BLaER1 treated with 17β-estradiol and CSF1 and Interleukin-3, amounts not matched to agents 10 nM and 100 nM (cell line): Measurements from ENCODE around the gene NLRP5.

Experiments
- H3K27ac ChIP-seq, 11 experiments: shearing (Covaris generic); formaldehyde crosslinking; 2 replicates each; pipeline ENCODE4 v1.8.1; 2022
- H3K27me3 ChIP-seq, 11 experiments: shearing (Covaris generic); formaldehyde crosslinking; 2 replicates each; pipeline ENCODE4 v1.8.1; 2022
- H3K36me3 ChIP-seq, 11 experiments: shearing (Covaris generic); formaldehyde crosslinking; 2 replicates each; pipeline ENCODE4 v1.8.1; 2022
- H3K4me1 ChIP-seq, 10 experiments: shearing (Covaris generic); formaldehyde crosslinking; 2 replicates each; pipeline ENCODE4 v1.8.1; 2022
- H3K4me2 ChIP-seq, 11 experiments: shearing (Covaris generic); formaldehyde crosslinking; 2 replicates each; pipeline ENCODE4 v1.8.1; 2022
- H3K4me3 ChIP-seq, 10 experiments: shearing (Covaris generic); formaldehyde crosslinking; 2 replicates each; pipeline ENCODE4 v1.8.1; 2022
- H3K9ac ChIP-seq, 11 experiments: shearing (Covaris generic); formaldehyde crosslinking; 2 replicates each; pipeline ENCODE4 v1.8.1; 2022
- H3K9me3 ChIP-seq, 11 experiments: shearing (Covaris generic); formaldehyde crosslinking; replicated peaks in 1 of 11; 2 replicates each; pipeline ENCODE4 v1.8.1; 2022
- H4K20me1 ChIP-seq, 11 experiments: shearing (Covaris generic); formaldehyde crosslinking; 2 replicates each; pipeline ENCODE4 v1.8.1; 2022
- Cebpa-rat ChIP-seq, 11 experiments: shearing (Covaris generic); IDR thresholded peaks; 2 replicates each; pipeline ENCODE4 v1.8.1; 2022

The NLRP5 gene

DNA sequence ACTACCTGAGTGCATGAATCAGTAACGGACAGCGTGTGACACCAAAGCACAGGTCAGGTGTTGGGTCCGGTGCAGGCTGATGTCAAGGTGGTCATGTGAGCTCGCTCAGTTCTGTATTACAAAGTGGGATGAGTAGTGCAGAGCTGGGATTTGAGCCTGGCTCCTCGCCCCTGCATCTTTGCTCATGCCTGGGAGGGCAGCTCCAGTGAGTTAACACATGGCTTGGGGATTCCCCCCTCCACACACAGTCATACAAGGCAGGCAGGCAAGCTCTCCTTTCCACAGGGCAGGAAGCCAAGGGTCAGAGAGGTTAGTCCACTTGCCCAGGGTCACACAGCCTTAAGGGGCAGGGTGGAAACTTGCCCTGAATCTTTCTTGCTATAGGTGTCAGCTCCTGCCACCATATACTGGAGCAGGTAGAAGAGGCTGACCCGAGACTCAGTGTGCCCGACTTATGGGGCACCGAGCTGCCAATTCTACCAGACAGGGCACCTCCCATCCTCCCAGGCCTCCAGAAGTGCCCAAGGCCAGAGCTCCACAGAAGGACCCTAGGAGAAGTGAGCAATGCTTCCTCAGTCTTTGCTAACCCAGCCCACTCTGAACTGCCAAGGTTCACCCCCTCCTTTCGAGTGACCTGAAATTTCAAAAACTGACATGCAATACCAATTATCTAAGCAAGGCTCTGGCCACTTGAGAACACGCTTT is 99.1 kb downstream of the NLRP5 start:
- TF ChIP-seq Cebpa-rat (IDR thresholded peaks at IDR 0.05) = no peak
- Histone ChIP-seq H3K4me2 (no peak overlapping the region), H3K9ac (no peak overlapping the region), H3K36me3 (peaks cover 42 to 56% (median 50%) of the 10 kb centered on the region in 11 experiments), H4K20me1 (peaks cover 48 to 90% (median 71%) of the 10 kb centered on the region in 11 experiments), H3K27me3 (no peaks in the 10 kb centered on the region), H3K27ac (no peak overlapping the region), H3K4me1 (peaks cover 15 to 23% (median 18%) of the 10 kb centered on the region in 10 experiments), H3K4me3 (no peak overlapping the region), H3K9me3 (no peaks in the 10 kb centered on the region)

DNA sequence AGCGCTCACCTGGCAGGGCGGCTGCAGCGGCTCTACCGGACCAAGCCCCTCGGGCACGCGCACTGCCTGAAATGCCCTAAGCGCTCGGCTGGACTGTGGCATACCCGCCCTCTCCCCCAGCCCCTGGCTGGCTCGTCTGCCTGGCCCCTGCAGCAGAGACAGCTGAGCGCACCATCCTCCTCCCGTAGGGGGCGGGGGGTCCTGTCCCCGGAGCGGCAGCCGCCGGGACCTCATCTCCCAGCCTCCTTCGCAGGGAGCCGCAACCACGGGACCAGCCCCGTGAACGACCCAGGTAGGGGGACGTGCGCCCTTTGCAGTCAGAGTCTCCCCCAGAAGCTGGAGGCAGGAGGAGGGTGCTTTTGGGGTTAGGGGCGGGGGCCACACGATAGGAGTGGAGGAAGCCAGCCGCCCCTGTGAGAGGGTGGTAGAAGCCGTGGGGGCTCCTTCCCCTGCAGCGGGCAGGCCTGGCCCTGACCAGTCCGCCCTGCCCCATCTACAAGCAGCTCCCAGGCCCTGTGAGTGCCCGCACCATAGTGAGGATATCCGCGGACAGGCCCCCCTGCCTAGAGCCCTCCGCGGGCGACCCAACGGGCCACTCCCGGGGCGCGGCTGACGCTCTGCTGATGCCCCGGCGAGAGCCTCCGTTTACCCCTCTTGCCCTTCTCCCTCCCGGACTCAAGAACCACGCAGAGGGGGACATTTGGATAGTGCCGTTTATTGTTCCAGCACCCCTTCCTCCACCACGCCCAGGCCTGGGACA is 100.3 kb downstream of the NLRP5 start:
- no peak for TF ChIP-seq Cebpa-rat (IDR thresholded peaks at IDR 0.05)
- Histone ChIP-seq H4K20me1 (peaks cover 60 to 94% (median 81%) of the 10 kb centered on the region in 11 experiments), H3K36me3 (peaks cover 49 to 67% (median 61%) of the 10 kb centered on the region in 11 experiments), H3K27me3 (no peaks in the 10 kb centered on the region), H3K4me3 (no peak overlapping the region), H3K9ac (no peak overlapping the region), H3K4me2 (no peak overlapping the region), H3K9me3 (no peaks in the 10 kb centered on the region), H3K27ac (no peak overlapping the region), H3K4me1 (peaks cover 4 to 19% (median 10%) of the 10 kb centered on the region in 10 experiments)

DNA sequence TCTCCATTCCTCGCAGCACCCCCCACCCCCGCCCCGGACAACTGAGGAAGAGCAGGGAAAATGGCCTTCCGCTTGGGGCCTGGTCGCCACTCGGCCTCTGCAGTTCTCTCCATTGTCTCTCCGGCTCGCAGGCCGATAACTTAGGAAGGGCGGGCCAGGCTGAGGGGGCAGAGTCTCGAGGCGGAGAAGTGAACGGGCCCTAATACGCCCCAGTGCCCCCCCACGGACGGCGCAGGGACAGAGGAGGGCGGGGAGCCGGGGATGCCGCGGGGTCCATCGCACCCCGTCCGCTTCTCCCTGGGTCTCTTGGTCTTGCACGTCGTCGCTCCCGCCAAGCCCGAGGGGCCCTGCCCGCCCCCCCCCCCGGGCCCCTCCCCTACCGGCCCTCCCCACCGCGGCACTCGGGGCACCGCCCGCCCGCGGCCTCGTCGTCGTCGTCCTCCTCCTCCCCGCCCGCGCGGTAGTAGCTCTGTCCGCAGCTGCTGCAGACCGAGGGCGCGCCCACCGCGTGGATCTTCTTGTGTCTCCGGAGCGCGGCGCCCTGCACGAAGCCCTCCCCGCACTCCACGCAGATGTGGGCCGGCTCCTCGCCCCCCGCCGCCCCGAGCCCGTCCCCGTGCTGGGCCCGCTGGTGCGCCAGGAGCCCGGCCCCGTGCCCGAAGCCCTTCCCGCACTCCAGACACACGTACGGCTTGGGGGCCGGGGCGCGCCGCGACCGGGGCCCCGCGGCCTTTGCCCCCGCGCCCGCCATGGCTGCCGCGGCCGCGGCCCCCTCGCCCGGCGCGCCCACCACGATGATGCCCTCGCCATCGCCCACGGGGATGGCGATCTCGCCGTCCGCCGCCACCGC is 101.3 kb downstream of the NLRP5 start:
- peaks cover 68 to 98% (median 88%) of the 10 kb centered on the region in 11 experiments for H4K20me1 ChIP-seq
- no peak for TF ChIP-seq Cebpa-rat (IDR thresholded peaks at IDR 0.05)
- H3K4me3 ChIP-seq = no peak overlapping the region
- H3K4me2 ChIP-seq = no peak overlapping the region
- peaks cover 0 to 25% (median 13%) of the 10 kb centered on the region in 10 experiments; a peak in 13 of 20 replicates for H3K4me1 ChIP-seq
- H3K27ac ChIP-seq = no peak overlapping the region
- no peak overlapping the region for H3K9ac ChIP-seq
- H3K9me3 ChIP-seq = peaks cover 0 to 6% (median 4%) of the 10 kb centered on the region in 11 experiments; a peak in 18 of 22 replicates
- H3K27me3 ChIP-seq = no peaks in the 10 kb centered on the region
- peaks cover 53 to 77% (median 72%) of the 10 kb centered on the region in 11 experiments for H3K36me3 ChIP-seq

DNA sequence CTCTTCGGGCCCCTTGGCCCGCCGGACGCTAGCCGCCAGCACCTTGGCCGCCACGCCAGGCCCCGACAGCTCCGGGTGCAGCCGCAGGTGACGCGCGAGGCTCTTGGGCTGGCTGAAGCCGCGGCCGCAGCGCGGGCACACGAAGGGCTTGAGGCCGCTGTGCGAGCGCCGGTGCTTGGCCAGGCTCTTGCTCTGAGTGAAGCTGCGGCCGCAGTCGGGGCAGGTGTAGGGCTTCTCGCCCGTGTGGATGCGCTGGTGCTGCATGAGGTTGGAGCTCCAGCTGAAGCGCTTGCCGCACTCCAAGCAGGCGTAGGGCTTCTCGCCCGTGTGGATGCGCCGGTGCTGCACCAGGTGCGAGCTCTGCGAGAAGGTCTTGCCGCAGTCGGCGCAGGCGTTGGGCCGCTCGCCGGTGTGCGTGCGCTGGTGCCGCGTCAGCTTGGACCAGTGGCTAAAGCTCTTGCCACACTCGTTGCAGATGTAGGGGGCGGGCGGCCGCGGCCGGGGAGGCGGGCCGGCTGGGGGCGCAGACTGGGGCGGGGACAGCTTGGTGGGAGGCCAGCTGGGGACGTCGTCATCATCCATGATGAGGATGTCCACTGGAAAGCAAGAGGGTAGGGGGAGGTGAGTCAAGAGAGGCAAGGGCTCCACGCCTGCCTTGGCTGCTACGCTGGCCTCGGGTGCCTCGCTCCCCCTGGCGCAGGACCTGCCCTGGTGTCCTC is 102.1 kb downstream of the NLRP5 start:
- H3K9me3 ChIP-seq = peaks cover 0 to 14% (median 12%) of the 10 kb centered on the region in 11 experiments; a peak in 18 of 22 replicates
- no peak for TF ChIP-seq Cebpa-rat (IDR thresholded peaks at IDR 0.05)
- H3K36me3 ChIP-seq = peaks cover 61 to 85% (median 79%) of the 10 kb centered on the region in 11 experiments
- no peaks in the 10 kb centered on the region for H3K27me3 ChIP-seq
- H4K20me1 ChIP-seq = peaks cover 65 to 100% (median 93%) of the 10 kb centered on the region in 11 experiments
- peaks cover 0 to 26% (median 16%) of the 10 kb centered on the region in 10 experiments; a peak in 11 of 20 replicates for H3K4me1 ChIP-seq
- no peak overlapping the region for H3K4me2 ChIP-seq
- H3K9ac ChIP-seq = no peak overlapping the region
- H3K4me3 ChIP-seq = no peak overlapping the region
- H3K27ac ChIP-seq = no peak overlapping the region

DNA sequence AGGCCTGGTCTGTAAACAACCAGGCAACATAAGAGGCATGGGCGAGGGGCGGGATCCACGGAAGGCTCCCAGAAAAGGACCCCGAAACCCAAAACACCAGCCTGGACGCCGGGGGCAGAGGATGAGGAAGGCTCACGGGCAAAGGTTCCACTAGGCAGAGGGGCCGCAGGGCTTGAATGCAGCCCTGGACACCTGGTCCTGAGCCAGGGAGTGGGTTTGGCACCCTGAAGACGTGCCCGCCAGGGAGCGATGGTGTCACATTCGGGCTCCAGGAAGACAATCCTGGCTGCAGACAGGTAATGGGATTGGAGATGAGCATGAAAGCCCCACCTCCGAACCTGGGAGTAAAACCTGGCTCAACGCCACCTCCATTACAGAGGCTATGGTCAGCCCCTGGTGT is 102.8 kb downstream of the NLRP5 start:
- H3K4me1 ChIP-seq = peaks cover 0 to 26% (median 16%) of the 10 kb centered on the region in 10 experiments; a peak in 11 of 20 replicates
- no peak for TF ChIP-seq Cebpa-rat (IDR thresholded peaks at IDR 0.05)
- no peak overlapping the region; a peak in 1 of 22 replicates for H3K27ac ChIP-seq
- H3K4me3 ChIP-seq = no peak overlapping the region
- H3K4me2 ChIP-seq = no peak overlapping the region
- H3K9me3 ChIP-seq = peaks cover 0 to 21% (median 19%) of the 10 kb centered on the region in 11 experiments; a peak in 18 of 22 replicates
- no peaks in the 10 kb centered on the region for H3K27me3 ChIP-seq
- H3K36me3 ChIP-seq = peaks cover 68 to 92% (median 86%) of the 10 kb centered on the region in 11 experiments
- H3K9ac ChIP-seq = no peak overlapping the region
- H4K20me1 ChIP-seq = peaks cover 60 to 98% (median 86%) of the 10 kb centered on the region in 11 experiments

DNA sequence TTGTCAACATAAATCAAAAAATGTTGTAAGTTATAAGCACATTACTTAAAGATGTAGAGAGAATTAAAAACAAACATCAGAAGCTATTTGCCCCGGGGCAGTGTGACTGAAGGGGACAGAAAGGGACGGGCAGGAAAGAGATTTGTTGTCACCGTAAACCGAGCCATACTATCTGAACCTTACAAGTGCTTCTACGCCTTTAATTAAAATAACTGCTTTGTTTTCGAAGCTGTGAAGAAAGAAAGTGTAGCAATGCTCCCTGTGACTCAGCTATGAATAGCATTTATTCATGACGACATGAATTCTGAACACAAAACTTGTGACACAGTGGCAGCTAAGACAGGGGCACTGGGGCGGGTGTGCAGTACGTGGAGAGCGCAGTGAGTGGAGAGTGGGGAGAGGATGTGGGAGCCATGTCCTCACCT is 104.5 kb downstream of the NLRP5 start:
- H4K20me1 ChIP-seq = peaks cover 46 to 98% (median 79%) of the 10 kb centered on the region in 11 experiments

DNA sequence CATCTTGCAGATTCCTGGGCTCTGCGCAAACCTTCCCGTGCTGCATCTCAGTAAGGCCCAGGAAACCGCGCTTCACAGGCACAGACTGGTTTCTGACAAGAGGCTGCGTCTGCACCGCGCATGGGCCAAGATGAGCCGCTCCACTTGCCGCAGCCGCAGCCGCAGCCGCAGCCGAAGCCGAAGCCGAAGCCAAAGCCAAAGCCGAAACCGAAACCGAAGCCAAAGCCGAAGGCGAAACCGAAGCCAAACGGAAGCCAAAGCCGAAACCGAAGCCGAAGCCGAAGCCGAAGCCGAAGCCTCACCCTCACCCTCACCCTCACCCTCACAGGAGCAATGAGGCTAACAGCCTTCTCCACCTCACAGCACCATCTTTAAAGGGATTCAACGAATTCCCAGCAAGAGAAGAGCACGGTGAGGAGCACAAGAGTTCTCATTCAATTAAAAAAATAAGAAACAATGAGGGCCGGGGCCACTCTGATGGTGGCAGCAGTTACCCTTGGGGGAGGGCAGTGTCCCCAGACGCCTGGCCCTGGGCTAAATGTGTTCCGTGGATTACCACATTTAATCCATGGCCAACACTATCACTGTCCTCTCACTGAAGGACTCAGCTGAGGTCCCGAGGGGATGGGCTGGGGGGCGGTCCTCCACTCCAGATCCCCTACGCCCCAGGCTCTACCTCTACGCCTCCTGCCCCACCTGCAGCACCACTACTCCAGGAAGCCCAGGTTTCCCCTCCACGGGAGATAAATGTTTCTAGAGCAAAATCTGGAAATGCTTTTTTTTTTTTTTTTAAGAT is 105.4 kb downstream of the NLRP5 start:
- Histone ChIP-seq H3K4me2 (peak overlapping the region in 2 of 11 experiments; percentile 14 to 18; a peak in 3 of 22 replicates), H4K20me1 (peaks cover 43 to 98% (median 76%) of the 10 kb centered on the region in 11 experiments), H3K4me1 (peaks cover 0 to 26% (median 16%) of the 10 kb centered on the region in 10 experiments; a peak in 11 of 20 replicates), H3K9ac (no peak overlapping the region), H3K27ac (peak overlapping the region in 2 of 11 experiments; percentile 23 to 36; a peak in 2 of 22 replicates), H3K27me3 (no peaks in the 10 kb centered on the region), H3K9me3 (peaks cover 0 to 37% (median 24%) of the 10 kb centered on the region in 11 experiments; a peak in 19 of 22 replicates), H3K36me3 (peaks cover 81 to 97% (median 94%) of the 10 kb centered on the region in 11 experiments), H3K4me3 (no peak overlapping the region)
- no peak for TF ChIP-seq Cebpa-rat (IDR thresholded peaks at IDR 0.05)

More for the DNA sequence above, 104.5 kb downstream of the NLRP5 start:
- Histone ChIP-seq H3K4me1 (peaks cover 0 to 26% (median 16%) of the 10 kb centered on the region in 10 experiments; a peak in 11 of 20 replicates), H3K4me3 (no peak overlapping the region), H3K27me3 (no peaks in the 10 kb centered on the region), H3K36me3 (peaks cover 79 to 97% (median 93%) of the 10 kb centered on the region in 11 experiments), H3K9me3 (peaks cover 0 to 37% (median 24%) of the 10 kb centered on the region in 11 experiments; a peak in 19 of 22 replicates), H3K4me2 (no peak overlapping the region), H3K27ac (peak overlapping the region in 2 of 11 experiments; percentile 23 to 36; a peak in 3 of 22 replicates), H3K9ac (0 out of 22 replicates have a peak overlapping the region, but pooled peaks of 1 of the 11 experiments have one; percentile 3)
- no peak for TF ChIP-seq Cebpa-rat (IDR thresholded peaks at IDR 0.05)
